HG03565 (cell line): ENCODE results near the gene GRID2.
"Not testable (repeated sequence)": the region's sequence is repeated elsewhere in the genome, so short reads cannot be mapped to it uniquely, and the experiment has no call there.

Experiments
- ATAC-seq: cut with Tn5 transposase; IDR thresholded peaks from one replicate; pipeline ENCODE4 v1.9.1; 2021; ENCODE audit warnings: mild to moderate bottlenecking, moderate library complexity; ENCODE audit not compliant: unreplicated experiment

GRID2 gene

DNA sequence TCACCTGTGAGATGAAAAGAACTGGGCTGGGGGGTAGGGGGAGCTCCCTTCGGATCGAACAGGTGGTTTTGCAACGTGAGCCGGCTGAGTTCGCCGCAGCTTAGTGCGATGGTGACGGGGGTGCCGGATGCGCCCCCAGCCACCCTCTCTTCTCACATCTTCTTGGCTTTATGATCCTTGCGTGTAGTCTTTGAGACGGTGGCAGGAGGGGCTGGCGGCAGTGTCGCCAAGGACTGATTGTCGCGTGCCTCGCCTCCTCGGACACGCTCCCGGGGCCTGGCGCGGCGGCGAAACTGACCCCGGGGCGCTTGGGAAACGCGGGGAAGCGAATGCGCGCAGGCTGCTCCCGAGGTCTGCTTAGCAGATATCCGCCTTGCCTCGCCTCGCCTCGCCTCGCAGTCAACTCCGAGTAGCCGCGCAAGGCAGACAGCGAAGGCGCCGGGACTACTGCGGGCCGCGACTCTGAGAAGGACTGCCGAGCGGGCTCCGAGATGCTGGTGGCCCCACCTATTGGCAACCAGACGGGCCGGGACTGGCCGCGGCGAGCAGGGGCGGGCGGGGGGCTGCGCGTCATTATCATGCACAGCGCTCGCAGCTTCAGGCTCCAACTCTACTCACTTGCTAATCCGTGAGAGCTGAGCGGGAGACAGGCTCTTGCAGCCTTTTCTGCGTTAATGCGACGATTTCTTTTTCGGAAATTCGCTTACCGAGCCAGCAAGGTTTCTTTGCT is 1.5 kb downstream of the GRID2 start:
- ATAC-seq: no peak

DNA sequence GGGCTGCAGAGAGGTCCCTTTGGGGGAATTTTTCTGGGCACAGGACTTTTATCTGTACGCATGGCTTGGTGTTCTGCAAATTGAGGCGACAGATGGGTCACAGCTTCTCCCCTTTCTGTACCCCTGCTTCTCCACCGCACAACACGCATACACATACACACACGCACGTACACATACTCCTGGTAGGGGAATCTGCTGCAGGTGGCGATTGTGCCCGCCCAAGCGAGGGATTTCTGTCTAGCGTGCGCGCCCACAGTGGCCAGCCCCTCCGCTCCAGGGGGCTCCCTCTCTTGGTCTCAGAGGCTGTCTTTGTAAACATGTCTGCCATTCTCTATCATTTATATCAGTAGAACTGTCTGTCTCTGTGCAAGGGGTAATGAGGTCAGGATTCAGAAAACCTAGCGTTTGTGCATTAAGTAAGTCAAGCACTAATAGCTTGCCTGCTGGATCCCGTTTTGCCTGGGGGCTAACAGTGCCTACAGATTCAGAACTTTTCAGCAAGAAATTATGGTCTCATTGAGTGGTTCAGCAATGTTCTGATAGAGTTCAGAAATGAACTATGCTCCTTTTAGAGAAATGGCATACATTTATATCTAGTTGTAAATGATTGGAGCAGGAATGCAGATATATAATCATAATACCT is 2.2 kb downstream of the GRID2 start:
- ATAC-seq: no peak

DNA sequence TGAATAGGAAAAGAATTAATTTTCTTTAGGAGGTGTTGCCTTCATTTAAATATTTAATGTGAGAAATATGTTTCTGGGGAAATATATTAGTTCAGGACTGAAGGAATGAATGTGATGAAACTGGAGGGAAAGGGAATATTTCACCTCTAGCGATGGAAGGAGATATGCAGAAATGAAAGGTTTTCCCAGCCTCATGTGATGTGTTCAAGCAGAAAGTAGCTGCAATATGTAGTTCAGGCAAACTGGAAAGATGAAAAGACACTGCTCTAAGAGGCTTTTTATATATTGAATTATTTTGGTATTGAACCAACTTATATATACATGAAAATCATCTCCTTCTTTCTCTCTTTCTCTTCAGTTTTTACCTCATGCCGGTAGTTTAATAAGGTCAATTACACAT is 3.4 kb downstream of the GRID2 start:
- no peak for ATAC-seq

DNA sequence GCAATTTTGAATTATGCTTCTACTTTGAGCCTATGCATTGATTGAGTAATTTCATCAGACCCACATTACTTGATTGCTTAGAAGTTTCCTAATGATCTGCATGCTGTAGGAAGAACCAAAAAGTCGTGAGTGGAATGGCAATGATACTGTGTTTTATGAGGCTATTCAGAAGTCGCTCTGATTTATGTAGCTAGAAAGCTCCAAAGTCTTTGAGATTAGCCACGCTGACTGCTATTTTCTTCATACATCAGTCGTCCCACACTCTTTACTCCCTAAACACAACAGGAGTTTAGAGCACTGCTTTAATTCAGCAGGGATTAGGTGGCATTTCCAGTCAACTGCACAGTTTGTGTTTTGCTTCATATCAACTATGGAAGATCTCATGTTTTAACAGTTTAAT is 4.1 kb downstream of the GRID2 start:
- no peak for ATAC-seq

DNA sequence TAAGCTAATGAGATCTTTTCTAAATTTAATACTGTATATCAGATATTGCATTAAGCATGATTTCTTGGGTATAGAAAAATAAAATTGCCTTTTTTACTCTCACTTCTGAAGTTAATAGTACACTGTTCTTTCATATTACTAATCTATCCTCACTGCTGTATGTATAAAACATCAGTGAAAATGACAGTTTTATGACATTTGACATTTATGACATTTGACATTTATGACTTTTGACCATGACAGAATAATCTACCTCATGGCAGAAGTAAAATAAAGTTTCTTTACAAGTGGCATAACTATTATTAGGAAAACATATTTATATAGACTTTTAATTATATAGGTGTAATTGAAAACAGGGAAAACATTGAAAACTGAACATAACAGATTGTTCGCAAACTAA is 13.3 kb downstream of the GRID2 start:
- ATAC-seq: no peak

DNA sequence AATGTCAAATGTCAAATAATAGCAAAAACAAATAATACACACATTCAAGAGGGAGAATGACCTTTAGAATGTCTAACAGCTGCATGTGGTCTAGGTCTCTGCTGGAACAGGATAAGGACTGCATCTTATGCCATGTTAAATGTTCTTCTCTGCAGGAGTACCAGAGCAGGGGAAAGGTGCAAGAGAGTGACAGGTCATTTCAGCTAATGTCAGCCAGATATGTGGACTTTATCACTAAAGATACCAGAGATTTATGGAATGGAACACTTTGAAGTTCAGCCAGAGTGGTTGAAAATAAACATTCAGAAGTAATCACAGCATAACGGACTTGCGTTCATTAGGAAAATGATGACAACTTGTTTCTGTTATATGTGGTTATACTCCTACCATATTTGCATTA is 24.3 kb downstream of the GRID2 start:
- no peak for ATAC-seq

DNA sequence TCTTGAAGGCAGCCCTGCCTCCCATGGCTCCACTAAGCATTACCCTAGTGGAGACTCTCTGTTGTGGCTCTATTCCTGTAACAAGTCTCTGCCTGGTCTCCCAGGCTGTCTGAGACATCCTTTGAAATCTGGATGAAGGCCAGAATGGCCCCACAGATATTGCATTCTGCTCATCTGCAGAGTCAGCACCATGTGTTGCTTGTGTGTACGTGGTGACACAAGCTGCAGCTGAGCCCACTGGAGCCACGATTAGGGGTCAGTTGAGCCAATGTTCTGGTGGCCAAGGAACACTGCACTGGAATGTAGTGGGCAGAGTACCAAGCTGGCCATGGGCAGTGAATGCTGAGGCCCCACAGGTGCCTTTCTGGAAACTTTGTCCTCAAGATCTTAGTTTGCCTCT is 29.2 kb downstream of the GRID2 start:
- no peak for ATAC-seq

DNA sequence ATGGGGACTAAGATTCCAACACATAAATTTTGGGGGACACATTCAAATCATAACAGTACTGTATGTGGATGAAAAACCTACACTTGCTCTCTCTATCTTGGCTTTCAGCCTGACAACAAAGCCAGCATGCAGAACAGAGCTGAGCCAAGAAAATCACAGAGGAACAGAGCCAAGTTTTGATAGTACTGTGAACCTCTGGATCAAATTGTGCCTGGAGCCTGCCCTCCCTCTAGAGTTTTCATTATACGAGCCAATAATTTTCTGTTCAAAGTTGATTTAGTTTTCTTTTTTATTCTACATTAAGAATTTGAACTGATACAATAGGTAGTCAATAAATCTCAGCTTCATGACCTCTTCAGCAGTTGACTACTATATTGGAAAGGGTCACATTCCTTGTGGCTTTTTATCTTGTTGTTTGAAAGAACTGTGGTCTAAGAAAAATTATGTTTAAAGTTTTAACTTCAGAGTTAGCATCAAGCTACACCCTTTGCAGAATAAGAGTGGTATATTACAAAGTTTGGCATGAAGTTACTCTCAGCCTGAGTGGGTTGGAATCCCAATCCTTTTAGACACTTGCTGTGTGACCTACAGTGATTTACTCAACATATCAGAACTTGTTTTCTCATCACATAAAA is 31.1 kb downstream of the GRID2 start:
- no peak for ATAC-seq

DNA sequence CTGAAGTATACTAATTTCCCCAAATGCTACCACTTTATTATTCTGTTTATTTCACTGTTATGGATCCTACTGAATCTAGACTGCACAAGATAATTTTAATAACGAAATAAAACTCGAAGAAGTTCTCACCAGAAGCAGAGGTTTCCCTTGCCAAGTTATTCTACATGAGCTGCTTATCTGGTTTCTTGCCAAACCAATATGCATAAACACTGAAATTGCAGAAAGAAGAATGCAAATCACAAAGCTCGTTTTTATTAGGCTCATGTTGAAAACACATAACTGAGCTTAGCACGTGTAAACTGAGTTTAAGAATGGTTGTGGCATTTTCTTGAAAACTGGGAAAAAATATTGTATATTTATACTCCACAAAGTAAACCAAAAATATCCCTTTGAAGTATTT is 35.9 kb downstream of the GRID2 start:
- no peak for ATAC-seq

DNA sequence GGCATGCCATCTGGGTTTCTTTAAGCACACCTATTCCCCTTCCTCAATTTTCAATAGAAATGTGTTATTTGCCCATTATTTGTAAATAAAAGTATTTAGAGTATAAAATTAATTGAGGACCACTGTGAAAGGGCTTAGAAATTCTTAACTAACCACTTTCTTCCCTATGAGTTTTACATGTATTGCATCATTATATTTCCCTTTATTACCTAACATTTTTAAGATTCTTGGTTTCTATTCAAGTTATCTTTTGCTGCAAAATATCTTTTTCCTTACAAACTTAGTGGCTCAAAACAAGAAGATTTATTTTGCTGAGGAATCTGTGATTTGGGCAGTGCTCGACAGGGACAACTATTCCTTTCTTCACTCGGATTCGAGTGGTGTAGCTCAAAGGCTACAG is 40.5 kb downstream of the GRID2 start:
- ATAC-seq: no peak

DNA sequence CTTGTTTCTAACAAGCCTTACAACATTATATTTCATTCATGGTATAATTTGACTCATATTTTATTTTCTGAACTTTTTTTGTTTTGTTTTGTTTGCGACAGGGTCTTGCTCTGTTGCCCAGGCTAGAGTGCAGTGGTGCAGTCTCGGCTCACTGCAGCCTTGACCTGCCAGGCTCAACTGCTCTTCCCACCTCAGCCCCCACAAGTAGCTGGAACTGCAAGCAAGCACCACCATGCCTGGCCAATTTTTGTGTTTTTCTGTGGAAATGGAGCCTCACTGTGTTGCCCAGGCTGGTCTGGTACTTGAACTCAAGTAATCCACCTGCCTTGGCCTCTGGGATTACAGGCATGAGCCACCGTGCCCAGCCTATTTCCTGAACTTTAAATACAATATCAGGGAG is 42.5 kb downstream of the GRID2 start:
- ATAC-seq: no peak

DNA sequence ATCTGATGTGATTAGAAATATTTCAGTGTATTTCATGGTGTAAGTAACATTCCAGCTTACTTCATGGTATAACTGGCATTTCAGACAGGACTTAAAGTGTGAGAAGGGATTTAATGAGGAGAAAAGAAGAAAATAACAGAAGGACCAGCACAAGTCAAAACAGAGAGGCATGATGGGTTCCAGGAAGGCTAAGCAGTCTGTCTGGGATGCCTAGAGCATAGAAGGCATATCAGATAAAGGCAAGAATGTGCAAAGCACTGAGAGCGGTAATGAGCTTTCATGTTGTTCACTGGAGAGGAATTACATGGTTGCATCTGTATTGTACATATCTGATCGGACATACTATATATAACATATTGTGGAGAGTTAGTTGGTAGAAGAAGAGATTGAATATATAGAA is 54.2 kb downstream of the GRID2 start:
- ATAC-seq: no peak

DNA sequence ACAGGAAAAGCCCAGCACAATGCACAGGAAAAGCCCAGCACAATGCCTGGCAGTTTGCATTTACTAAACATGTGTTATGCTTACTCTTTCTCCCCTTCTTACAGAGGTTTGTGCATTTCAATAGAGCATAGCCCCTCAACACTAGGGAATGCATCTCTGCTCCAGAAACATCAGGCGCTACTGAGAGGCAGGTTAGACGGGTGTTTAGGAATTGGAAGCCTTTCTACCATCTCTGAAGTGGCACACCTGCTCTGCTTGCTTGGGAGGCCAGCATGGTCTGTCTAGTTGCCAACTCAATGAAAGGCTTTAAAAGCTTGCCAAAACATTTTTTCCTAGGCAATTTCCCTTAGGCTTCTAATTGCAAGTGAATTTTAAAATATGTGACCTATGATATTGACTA is 55.7 kb downstream of the GRID2 start:
- no peak for ATAC-seq

DNA sequence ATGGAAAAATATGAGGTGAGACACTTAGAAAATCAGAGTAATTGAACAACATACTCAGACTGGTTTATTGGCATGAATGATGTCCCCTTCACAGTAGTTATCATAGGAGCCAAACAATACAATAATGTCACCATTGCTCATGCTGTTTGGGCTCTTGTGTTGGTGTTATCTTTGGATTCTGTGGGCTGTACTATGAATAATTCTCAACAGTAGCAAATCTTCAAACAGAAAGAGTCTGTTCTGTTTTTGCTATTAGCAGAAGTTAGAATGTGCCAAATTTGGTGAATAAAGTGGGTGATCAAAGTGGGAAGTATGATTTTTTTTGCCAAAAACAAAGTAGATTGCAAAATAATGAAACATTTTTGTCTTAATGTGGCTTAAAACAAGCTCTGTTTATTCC is 58.3 kb downstream of the GRID2 start:
- no peak for ATAC-seq

DNA sequence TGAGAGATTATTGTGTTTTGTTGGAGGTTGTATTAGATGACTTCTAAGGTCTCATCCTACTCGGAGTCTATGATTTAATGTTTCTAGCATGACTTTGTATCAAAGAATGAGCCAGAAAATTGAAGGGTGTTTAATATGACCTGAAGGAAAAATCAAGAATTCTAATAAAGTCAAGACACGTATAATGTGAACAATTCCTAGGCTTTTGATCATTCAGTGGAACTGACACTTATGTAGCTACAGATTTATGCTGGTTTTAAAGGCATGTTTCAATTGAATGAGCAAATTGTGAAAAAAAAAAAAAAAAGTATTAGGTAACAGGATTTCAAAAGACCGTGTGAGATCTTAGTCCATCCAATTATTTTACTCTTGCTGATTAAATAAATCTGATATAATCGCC is 64.9 kb downstream of the GRID2 start:
- no peak for ATAC-seq

DNA sequence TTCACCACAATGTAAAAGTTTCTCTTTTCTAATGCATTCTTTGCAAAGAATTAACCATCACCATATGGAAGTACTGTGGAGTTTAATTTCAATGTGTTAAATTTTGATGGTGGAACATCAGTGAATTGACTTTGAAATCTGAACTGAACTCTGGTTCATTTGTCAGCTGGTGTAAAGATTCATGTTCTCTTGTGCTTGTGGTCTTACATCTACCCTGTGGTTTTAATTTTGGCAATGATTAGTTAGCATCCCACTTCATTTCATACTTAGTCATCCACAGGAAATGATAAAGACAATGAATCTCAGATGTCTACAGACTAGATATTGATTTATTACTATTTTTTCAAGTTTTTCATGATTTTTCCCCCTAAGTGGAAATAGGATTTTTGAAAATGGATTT is 77.8 kb downstream of the GRID2 start:
- no peak for ATAC-seq

DNA sequence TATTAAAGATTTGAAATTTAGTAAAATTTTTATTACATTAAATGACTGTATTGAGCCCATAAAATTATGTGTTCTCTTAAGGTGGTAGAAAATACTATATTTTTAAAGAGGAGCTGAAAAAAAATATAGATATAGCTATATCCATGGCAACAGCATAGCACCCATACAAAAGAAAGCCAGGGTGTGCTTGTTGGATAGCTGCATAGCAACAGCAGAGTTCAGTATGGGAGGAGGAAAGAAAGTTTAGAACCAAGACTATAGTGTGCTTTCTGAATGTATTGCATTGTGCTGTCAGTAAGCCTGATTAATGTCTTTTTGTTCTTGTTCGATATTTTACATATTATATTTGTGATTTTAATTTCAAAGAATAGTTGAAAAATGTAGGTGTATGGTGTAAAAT is 78.4 kb downstream of the GRID2 start:
- no peak for ATAC-seq

DNA sequence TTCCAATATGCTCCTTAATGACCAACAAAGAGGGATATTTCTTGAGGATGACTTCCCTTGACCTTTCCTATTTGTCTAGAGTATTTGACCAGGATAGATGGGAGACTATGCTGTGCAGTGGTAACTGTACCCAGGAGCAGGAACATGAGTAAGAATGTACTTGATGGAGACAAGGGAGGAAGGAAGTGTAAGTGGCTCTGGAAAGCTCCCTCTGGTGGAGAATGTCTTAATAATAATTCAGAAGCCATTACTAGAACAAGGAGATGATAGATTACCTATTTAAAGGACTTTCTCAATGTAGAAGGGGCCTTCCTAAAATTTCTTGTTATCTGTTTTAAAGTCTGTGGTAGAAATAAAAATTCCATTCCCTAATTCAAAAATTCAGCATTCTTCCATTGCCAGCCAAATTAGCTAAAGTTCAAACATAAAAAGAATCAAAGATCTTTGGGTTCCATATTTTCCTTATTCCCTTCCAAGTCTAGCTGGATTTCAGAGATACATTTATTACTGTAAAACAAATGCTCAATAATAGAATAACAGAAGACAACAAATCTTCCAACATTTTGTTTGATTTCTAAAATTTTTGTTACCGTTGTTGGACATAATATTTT is 83.8 kb downstream of the GRID2 start:
- peak; percentile 91 for ATAC-seq

DNA sequence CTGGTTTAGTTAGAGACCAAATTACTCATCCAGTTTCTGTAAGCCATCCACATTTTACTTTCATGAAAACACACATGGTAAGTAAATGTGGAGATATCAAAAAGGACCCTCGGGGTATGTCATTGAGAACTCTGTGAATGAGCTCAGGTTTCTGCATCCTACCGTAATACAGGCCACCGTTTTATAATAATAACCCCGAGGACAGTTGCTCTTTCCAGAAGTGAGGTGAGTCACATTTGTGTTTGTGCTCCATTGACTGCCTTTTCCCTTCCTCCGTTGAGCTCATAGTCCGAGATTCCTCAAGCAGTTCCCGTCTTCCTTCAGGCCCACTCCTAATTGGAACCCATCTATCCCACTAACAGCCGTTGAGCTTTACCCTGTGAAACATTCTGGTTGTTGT is 95.3 kb downstream of the GRID2 start:
- ATAC-seq: no peak

DNA sequence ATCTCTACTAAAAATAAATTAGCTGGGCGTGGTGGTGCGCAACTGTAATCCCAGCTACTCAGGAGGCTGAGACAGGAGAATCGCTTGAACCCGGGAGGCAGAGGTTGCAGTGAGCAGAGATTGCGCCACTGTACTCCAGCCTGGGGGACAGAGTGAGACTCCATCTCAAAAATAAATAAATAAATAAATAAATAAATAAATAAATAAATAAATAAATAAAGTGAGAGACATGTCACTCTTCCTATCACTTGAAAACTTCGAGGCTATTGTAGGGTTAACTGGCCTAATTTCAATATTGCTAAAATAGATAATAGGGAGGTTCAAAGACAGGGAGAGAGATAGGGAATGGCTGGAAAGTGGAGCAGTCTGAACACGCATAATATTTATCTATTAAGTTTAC is 99.8 kb downstream of the GRID2 start:
- not testable (repeated sequence) for ATAC-seq

DNA sequence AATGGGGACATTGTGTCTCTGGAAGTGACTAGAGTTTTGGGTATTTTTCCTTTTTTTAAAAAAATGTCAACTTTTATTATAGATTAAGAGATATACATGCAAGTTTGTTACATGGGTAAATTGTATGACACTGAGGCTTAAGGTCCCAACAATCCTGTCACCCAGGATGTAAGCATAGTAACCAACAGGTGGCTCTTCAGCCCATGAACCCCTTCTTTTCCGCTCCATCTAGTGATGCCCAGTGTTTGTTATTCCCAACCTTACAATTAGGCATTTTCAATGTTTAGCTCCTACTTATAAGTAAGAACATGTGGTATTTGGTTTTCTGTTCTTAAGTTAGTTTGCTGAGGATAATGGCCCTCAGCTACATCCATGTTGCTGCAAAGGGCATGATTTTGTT is 102.7 kb downstream of the GRID2 start:
- ATAC-seq: no peak

DNA sequence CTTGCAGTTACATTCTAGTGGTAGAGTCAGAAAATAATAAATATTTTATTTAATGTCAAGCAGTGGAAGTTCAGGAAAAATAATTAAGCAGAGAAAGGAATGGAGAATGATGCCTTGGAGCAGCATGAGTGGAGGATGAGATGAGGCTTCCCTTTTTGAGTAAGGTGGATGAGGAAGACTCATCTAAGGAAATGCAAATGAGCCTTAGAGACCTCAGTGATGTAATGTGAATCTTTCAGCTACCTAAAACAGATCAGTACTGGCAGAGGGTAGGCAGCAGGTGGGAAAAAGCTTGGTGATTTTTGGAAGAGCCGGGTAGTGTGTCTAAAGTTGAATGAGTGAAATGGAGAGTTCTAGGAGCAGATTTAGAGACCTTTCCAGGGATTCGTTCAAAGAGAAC is 118.2 kb downstream of the GRID2 start:
- ATAC-seq: peak; percentile 91
